ENCODE results near the gene CEBPG. TPM values are rescaled to one million over a fixed set of nuclear protein-coding genes. Genes with fewer than 3 reads are reported as not detected.

Gene CEBPG
- polyA plus RNA-seq, 1 donor from 2014 or later = 67.5 TPM

DNA sequence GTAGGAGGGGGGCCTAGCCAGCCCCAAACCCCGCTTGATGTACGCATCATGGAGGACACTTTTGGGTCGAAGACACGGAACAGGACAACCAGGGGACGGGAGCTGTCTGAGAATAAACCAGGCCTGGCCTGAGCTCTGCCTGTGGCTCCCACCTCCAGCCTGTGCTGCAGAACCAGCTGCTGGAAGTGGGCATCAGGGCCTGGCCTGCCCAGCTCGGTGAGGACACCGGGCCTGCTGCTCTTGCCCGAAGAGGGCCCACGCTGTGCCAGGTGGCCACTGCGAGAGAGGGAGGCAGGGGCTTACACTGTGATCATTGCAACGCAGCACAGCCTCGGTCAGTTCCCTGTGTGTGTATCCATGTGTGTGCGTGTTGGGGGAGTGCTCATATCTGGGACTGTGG, 34.6 kb downstream of the CEBPG start:
- H3K9me3 ChIP-seq (ENCODE audit: low read length) = no peaks in the 10 kb centered on the region
- H3K4me2 ChIP-seq (ENCODE audit: low read length) = no peak overlapping the region
- H3F3A ChIP-seq (ENCODE audit: insufficient read depth, low read length, poor library complexity, severe bottlenecking) = no peaks in the 10 kb centered on the region
- H3K4me3 ChIP-seq (ENCODE audit: low read length) = no peak overlapping the region
- H3K79me2 ChIP-seq (replicated peaks; ENCODE audit: insufficient read depth, low read length) = no peaks in the 10 kb centered on the region
- no peaks in the 10 kb centered on the region for H4K20me1 ChIP-seq (ENCODE audit: insufficient read depth)
- no peak overlapping the region for H2AFZ ChIP-seq (ENCODE audit: low read depth, low read length)
- no peaks in the 10 kb centered on the region for H3K36me3 ChIP-seq (ENCODE audit: insufficient read depth, low read length)
- no peak for TF ChIP-seq TAF1 (IDR thresholded peaks at IDR 0.05; ENCODE audit: low read depth)
- TF ChIP-seq POLR2AphosphoS5 (IDR thresholded peaks at IDR 0.05) = no peak
- TF ChIP-seq RAD21 (conservative IDR thresholded peaks at IDR 0.05) = no peak
- TF ChIP-seq SMC3 (conservative IDR thresholded peaks at IDR 0.05; ENCODE audit: poor library complexity) = no peak
- no peak for TF ChIP-seq EZH2 (IDR thresholded peaks at IDR 0.05; ENCODE audit: borderline replicate concordance, insufficient read depth, low read length, poor library complexity, severe bottlenecking)
- no peak for TF ChIP-seq EP300 (conservative IDR thresholded peaks at IDR 0.05; ENCODE audit: poor library complexity, severe bottlenecking)
- TF ChIP-seq MXI1 (conservative IDR thresholded peaks at IDR 0.05; ENCODE audit: poor library complexity, severe bottlenecking) = no peak
- TF ChIP-seq, protein P1, sequence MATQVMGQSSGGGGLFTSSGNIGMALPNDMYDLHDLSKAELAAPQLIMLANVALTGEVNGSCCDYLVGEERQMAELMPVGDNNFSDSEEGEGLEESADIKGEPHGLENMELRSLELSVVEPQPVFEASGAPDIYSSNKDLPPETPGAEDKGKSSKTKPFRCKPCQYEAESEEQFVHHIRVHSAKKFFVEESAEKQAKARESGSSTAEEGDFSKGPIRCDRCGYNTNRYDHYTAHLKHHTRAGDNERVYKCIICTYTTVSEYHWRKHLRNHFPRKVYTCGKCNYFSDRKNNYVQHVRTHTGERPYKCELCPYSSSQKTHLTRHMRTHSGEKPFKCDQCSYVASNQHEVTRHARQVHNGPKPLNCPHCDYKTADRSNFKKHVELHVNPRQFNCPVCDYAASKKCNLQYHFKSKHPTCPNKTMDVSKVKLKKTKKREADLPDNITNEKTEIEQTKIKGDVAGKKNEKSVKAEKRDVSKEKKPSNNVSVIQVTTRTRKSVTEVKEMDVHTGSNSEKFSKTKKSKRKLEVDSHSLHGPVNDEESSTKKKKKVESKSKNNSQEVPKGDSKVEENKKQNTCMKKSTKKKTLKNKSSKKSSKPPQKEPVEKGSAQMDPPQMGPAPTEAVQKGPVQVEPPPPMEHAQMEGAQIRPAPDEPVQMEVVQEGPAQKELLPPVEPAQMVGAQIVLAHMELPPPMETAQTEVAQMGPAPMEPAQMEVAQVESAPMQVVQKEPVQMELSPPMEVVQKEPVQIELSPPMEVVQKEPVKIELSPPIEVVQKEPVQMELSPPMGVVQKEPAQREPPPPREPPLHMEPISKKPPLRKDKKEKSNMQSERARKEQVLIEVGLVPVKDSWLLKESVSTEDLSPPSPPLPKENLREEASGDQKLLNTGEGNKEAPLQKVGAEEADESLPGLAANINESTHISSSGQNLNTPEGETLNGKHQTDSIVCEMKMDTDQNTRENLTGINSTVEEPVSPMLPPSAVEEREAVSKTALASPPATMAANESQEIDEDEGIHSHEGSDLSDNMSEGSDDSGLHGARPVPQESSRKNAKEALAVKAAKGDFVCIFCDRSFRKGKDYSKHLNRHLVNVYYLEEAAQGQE (IDR thresholded peaks at IDR 0.05; ENCODE audit: borderline replicate concordance) = no peak
- TF ChIP-seq, protein P2, sequence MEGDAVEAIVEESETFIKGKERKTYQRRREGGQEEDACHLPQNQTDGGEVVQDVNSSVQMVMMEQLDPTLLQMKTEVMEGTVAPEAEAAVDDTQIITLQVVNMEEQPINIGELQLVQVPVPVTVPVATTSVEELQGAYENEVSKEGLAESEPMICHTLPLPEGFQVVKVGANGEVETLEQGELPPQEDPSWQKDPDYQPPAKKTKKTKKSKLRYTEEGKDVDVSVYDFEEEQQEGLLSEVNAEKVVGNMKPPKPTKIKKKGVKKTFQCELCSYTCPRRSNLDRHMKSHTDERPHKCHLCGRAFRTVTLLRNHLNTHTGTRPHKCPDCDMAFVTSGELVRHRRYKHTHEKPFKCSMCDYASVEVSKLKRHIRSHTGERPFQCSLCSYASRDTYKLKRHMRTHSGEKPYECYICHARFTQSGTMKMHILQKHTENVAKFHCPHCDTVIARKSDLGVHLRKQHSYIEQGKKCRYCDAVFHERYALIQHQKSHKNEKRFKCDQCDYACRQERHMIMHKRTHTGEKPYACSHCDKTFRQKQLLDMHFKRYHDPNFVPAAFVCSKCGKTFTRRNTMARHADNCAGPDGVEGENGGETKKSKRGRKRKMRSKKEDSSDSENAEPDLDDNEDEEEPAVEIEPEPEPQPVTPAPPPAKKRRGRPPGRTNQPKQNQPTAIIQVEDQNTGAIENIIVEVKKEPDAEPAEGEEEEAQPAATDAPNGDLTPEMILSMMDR (IDR thresholded peaks at IDR 0.05; ENCODE audit: poor library complexity, severe bottlenecking) = no peak
- no peak overlapping the region for H3K9ac ChIP-seq (ENCODE audit: low read length)
- H3K27me3 ChIP-seq (ENCODE audit: insufficient read depth, low read depth, low read length) = no peaks in the 10 kb centered on the region
- H3K9me2 ChIP-seq (ENCODE audit: insufficient read depth, low read length) = no peaks in the 10 kb centered on the region
- no peak overlapping the region for H3K27ac ChIP-seq (ENCODE audit: low read length)

DNA sequence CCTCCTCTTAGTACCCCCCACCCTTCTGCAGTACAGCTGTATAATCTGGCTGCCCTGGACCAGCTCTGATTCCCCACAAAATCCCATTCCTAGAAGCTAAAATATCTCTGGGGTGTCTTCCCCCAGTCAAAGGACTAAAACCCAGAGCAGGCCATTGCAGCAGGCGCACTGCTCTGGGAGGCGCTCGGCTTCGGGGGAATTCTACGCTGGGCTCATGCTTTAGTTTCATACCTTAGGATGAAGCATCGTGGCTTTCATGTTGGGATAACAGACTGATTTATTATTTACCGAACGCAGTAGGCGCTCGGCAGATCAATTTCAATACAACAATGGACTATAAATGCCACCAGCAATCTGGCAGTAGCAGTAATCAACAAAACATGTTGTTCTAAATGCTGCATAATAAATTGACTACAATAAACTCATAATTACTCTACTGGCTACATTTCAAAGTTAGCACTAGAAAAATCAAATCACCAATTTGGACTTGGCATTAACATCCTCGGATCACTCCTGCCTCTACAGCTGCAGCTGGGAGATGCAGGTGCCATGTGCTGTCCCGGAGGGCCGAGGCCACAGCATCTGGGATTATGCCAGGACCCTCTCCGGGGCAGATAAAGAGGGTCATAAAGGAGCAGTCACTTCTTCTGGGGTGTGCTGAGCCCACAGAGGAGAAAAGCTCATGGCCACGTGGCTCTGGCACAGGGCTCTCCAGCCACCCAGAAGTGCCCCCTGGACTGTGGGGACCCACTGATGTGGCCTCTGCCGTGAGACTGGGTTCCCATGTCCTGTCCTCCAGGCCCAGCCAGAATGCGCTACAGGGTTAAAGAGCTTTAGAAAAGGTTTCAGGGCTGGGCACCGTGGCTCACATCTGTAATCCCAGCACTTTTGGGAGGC, 35.3 kb downstream of the CEBPG start:
- H3K27ac ChIP-seq (ENCODE audit: low read length) = no peak overlapping the region
- H3K9ac ChIP-seq (ENCODE audit: low read length) = no peak overlapping the region
- no peaks in the 10 kb centered on the region for H3K27me3 ChIP-seq (ENCODE audit: insufficient read depth, low read depth, low read length)
- H3F3A ChIP-seq (ENCODE audit: insufficient read depth, low read length, poor library complexity, severe bottlenecking) = no peaks in the 10 kb centered on the region
- H3K4me2 ChIP-seq (ENCODE audit: low read length) = no peak overlapping the region
- H2AFZ ChIP-seq (ENCODE audit: low read depth, low read length) = no peak overlapping the region
- no peaks in the 10 kb centered on the region for H3K36me3 ChIP-seq (ENCODE audit: insufficient read depth, low read length)
- TF ChIP-seq EP300 (conservative IDR thresholded peaks at IDR 0.05; ENCODE audit: poor library complexity, severe bottlenecking) (no peak), POLR2AphosphoS5 (IDR thresholded peaks at IDR 0.05) (no peak), RAD21 (conservative IDR thresholded peaks at IDR 0.05) (no peak), EZH2 (IDR thresholded peaks at IDR 0.05; ENCODE audit: borderline replicate concordance, insufficient read depth, low read length, poor library complexity, severe bottlenecking) (no peak), SMC3 (conservative IDR thresholded peaks at IDR 0.05; ENCODE audit: poor library complexity) (no peak), MXI1 (conservative IDR thresholded peaks at IDR 0.05; ENCODE audit: poor library complexity, severe bottlenecking) (no peak), TAF1 (IDR thresholded peaks at IDR 0.05; ENCODE audit: low read depth) (no peak)
- TF ChIP-seq, protein P2 (IDR thresholded peaks at IDR 0.05; ENCODE audit: poor library complexity, severe bottlenecking) = no peak
- TF ChIP-seq, protein P1 (IDR thresholded peaks at IDR 0.05; ENCODE audit: borderline replicate concordance) = no peak
- no peaks in the 10 kb centered on the region for H3K79me2 ChIP-seq (replicated peaks; ENCODE audit: insufficient read depth, low read length)
- H3K9me3 ChIP-seq (ENCODE audit: low read length) = no peaks in the 10 kb centered on the region
- no peaks in the 10 kb centered on the region for H3K9me2 ChIP-seq (ENCODE audit: insufficient read depth, low read length)
- H3K4me3 ChIP-seq (ENCODE audit: low read length) = no peak overlapping the region
- H4K20me1 ChIP-seq (ENCODE audit: insufficient read depth) = no peaks in the 10 kb centered on the region
